KMS-11 (cell line): ENCODE measurements around the gene MTAP.

Experiments
- H2AFZ ChIP-seq: fragments of 200-600 bp; sonication (generic); 2 replicates; pipeline ENCODE4 v1.6.1; 2016; ENCODE audit warnings: antibody characterized with exemption, mixed run types, low read depth
- H3K27ac ChIP-seq: fragments of 200-600 bp; sonication (generic); 2 replicates; pipeline ENCODE4 v1.6.1; 2016; ENCODE audit warnings: mild to moderate bottlenecking, mixed run types
- H3K27me3 ChIP-seq: fragments of 200-600 bp; sonication (generic); 2 replicates; pipeline ENCODE4 v1.6.1; 2017; ENCODE audit warnings: mild to moderate bottlenecking, low read depth, mixed run types, moderate library complexity; ENCODE audit not compliant: insufficient read depth
- H3K36me3 ChIP-seq: fragments of 200-600 bp; sonication (generic); 2 replicates; pipeline ENCODE4 v1.6.1; 2017; ENCODE audit warnings: mild to moderate bottlenecking, mixed run types; ENCODE audit not compliant: insufficient read depth
- H3K4me1 ChIP-seq: fragments of 200-600 bp; sonication (generic); 2 replicates; pipeline ENCODE4 v1.6.1; 2016; ENCODE audit warnings: mild to moderate bottlenecking, low read depth, mixed run types; ENCODE audit not compliant: poor library complexity, severe bottlenecking
- H3K4me2 ChIP-seq: fragments of 200-600 bp; sonication (generic); 2 replicates; pipeline ENCODE4 v1.7.0; 2016; ENCODE audit warnings: mild to moderate bottlenecking, mixed run types
- H3K4me3 ChIP-seq: fragments of 200-600 bp; sonication (generic); IDR thresholded peaks from 2 replicates; pipeline ENCODE4 v1.6.1; 2017; ENCODE audit warnings: low read depth, low read length, mixed read lengths; ENCODE audit not compliant: insufficient read depth
- H3K79me2 ChIP-seq: fragments of 200-600 bp; sonication (generic); 2 replicates; pipeline ENCODE4 v1.6.1; 2016; ENCODE audit warnings: low read depth, mixed run types; ENCODE audit not compliant: insufficient read depth
- H3K9ac ChIP-seq: fragments of 200-600 bp; sonication (generic); 2 replicates; pipeline ENCODE4 v1.6.1; 2016; ENCODE audit warnings: mild to moderate bottlenecking, mixed run types
- H4K20me1 ChIP-seq: fragments of 200-600 bp; sonication (generic); 2 replicates; pipeline ENCODE4 v1.6.1; 2016; ENCODE audit warnings: mild to moderate bottlenecking, mixed run types; ENCODE audit not compliant: insufficient read depth
- TF ChIP-seq, protein P1 (sequence below): fragments of 200-600 bp; sonication (generic); conservative IDR thresholded peaks from 2 replicates; pipeline ENCODE4 v1.6.1; 2017; ENCODE audit warnings: low read depth, mild to moderate bottlenecking, antibody characterized with exemption, low read length, moderate library complexity, mixed read lengths

Gene MTAP

DNA sequence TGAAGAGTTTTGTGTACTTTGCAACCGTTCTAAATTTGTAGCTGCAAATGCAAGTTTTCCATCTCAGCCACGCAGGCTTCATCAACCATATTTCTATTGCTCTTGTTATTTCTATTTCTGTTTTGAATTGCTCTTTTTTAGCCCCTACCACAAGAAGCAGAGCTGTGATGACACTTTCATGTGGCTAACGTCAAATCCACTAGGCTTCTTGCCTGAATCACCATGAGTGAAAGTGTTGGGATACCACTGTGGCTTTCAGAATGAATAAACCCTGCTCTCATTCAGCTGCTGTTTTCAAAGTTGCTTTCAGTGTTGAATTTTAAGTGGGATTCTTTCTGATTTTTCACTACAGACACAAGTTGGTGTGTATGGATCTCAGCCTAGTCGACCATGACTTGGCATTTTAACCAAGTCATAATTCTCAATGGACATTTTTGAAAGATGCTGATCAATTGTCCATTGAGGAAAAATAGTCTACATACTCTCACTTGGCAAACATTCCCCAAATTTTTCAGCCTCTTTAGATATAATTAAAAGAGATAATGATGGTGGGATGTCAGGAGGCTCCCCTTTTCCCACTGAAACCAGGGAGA is 41.0 kb upstream of the MTAP start:
- no peaks in the 10 kb centered on the region for H3K79me2 ChIP-seq
- peaks cover 71% of the 10 kb centered on the region for H3K27me3 ChIP-seq
- H3K36me3 ChIP-seq: no peaks in the 10 kb centered on the region
- H4K20me1 ChIP-seq: no peaks in the 10 kb centered on the region
- no peak overlapping the region for H3K9ac ChIP-seq
- H2AFZ ChIP-seq: no peak overlapping the region
- peaks cover 17% of the 10 kb centered on the region for H3K4me1 ChIP-seq
- TF ChIP-seq, protein P1, sequence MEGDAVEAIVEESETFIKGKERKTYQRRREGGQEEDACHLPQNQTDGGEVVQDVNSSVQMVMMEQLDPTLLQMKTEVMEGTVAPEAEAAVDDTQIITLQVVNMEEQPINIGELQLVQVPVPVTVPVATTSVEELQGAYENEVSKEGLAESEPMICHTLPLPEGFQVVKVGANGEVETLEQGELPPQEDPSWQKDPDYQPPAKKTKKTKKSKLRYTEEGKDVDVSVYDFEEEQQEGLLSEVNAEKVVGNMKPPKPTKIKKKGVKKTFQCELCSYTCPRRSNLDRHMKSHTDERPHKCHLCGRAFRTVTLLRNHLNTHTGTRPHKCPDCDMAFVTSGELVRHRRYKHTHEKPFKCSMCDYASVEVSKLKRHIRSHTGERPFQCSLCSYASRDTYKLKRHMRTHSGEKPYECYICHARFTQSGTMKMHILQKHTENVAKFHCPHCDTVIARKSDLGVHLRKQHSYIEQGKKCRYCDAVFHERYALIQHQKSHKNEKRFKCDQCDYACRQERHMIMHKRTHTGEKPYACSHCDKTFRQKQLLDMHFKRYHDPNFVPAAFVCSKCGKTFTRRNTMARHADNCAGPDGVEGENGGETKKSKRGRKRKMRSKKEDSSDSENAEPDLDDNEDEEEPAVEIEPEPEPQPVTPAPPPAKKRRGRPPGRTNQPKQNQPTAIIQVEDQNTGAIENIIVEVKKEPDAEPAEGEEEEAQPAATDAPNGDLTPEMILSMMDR: no peak
- no peak overlapping the region for H3K27ac ChIP-seq
- no peak overlapping the region for H3K4me3 ChIP-seq
- peak overlapping the region; percentile 29; the same call in 1 of the 2 replicates for H3K4me2 ChIP-seq

DNA sequence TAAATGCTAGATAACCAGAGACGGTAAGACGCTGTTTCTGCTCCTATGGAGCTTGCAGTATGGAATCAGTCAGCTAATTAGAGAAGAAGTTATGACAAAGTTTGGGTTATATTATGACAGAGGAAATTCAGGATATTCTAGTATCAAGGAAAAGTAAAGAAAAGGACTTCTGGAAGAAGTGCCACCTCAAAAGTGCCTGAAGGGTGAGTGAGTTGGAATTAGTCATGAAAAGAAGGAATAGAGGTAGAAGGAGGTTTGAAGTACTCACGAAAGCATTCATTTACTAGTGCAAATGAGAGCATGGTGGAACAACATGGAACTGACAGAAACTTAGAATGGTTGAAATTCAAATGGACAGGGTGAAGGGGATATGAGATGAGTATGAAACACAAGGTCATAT is 40.4 kb upstream of the MTAP start:
- peaks cover 17% of the 10 kb centered on the region for H3K4me1 ChIP-seq
- H3K79me2 ChIP-seq: no peaks in the 10 kb centered on the region
- no peak overlapping the region for H3K4me3 ChIP-seq
- peaks cover 76% of the 10 kb centered on the region for H3K27me3 ChIP-seq
- H2AFZ ChIP-seq: no peak overlapping the region
- H3K27ac ChIP-seq: no peak overlapping the region
- TF ChIP-seq, protein P1: no peak
- H4K20me1 ChIP-seq: no peaks in the 10 kb centered on the region
- H3K36me3 ChIP-seq: no peaks in the 10 kb centered on the region
- H3K9ac ChIP-seq: no peak overlapping the region
- H3K4me2 ChIP-seq: peak overlapping the region; percentile 0; the same call in 1 of the 2 replicates

DNA sequence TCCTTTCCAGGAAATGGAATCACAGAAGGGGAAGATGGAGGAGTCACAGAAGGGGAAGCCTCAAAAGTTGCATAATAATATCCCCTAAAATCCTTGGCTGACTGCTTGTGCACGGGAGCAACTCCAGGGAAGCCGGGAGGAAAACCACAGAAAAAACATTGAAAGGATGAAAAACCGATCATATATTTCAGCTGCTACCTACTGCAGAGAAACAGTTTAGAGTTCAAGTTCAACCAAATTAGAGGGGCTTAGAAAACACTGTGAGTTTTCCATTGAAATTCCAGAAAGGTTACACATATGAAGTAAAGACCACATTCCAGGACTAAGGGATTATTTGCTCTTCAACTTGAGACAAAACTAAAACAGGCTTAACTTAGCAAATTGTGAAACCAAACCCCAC is 37.6 kb upstream of the MTAP start:
- TF ChIP-seq, protein P1: no peak
- Histone ChIP-seq H3K4me2 (no peak overlapping the region), H3K27ac (no peak overlapping the region), H3K4me3 (no peak overlapping the region), H3K27me3 (peaks cover 58% of the 10 kb centered on the region), H3K36me3 (no peaks in the 10 kb centered on the region), H3K9ac (no peak overlapping the region), H2AFZ (no peak overlapping the region), H3K4me1 (peaks cover 17% of the 10 kb centered on the region), H3K79me2 (no peaks in the 10 kb centered on the region), H4K20me1 (no peaks in the 10 kb centered on the region)

DNA sequence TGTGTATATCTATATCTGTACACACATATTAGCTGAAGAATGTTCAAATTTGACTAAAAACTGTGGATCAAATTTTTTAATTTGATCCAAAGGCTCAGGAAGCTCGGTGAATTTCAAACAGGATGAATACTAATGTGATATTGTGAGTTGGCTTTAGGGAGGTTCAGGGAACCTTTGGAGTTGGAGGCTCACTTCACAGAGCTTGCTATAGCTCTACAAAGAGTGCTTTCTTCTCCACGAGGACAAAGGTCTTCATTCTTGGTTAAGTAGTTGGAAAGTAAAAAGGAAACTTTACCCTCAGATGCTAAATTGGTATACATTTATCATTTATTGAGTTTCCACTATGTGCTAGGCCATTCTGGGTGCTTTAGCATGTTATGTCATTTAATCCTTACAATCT is 36.3 kb upstream of the MTAP start:
- H3K27ac ChIP-seq: no peak overlapping the region
- no peak overlapping the region for H3K9ac ChIP-seq
- H3K79me2 ChIP-seq: no peaks in the 10 kb centered on the region
- H3K4me2 ChIP-seq: no peak overlapping the region
- no peak overlapping the region for H2AFZ ChIP-seq
- TF ChIP-seq, protein P1: no peak
- H4K20me1 ChIP-seq: no peaks in the 10 kb centered on the region
- peaks cover 11% of the 10 kb centered on the region for H3K4me1 ChIP-seq
- peaks cover 46% of the 10 kb centered on the region for H3K27me3 ChIP-seq
- H3K36me3 ChIP-seq: no peaks in the 10 kb centered on the region
- no peak overlapping the region for H3K4me3 ChIP-seq
